Germinal center (tissue), 1 donor: ENCODE data around the gene IL16.

Source experiments
- DNase-seq: peaks from one replicate; pipeline ENCODE4 v3.0.0; 2012; ENCODE audit warnings: mixed read lengths, low spot score

The IL16 gene

GRCh38 chr15:81209635-81210034, 13.0 kb downstream of the IL16 start:
- no peak for DNase-seq

- DNase-seq, result no peak
Observed at GRCh38 chr15:81211376-81211775, 14.7 kb downstream of the IL16 start.

- DNase-seq, result no peak
Observed at GRCh38 chr15:81213982-81214381, 17.3 kb downstream of the IL16 start.

- DNase-seq, result no peak
Observed at GRCh38 chr15:81215531-81215930, 18.9 kb downstream of the IL16 start.

- DNase-seq, result no peak
Observed at GRCh38 chr15:81215983-81216382, 19.3 kb downstream of the IL16 start.

- DNase-seq, result no peak
Observed at GRCh38 chr15:81216422-81216821, 19.7 kb downstream of the IL16 start.

- DNase-seq, result no peak
Observed at GRCh38 chr15:81221449-81221848, 24.8 kb downstream of the IL16 start.

GRCh38 chr15:81222007-81222406, 25.3 kb downstream of the IL16 start:
- DNase-seq, result no peak

- no peak for DNase-seq
Observed at GRCh38 chr15:81223346-81223971, 26.8 kb downstream of the IL16 start.

- no peak for DNase-seq
Observed at GRCh38 chr15:81224232-81224631, 27.6 kb downstream of the IL16 start.

- no peak for DNase-seq
Observed at GRCh38 chr15:81225161-81225671, 28.5 kb downstream of the IL16 start.

- no peak for DNase-seq
Observed at GRCh38 chr15:81227716-81228115, 31.0 kb downstream of the IL16 start.

- no peak for DNase-seq
Observed at GRCh38 chr15:81229586-81229985, 32.9 kb downstream of the IL16 start.

GRCh38 chr15:81235276-81236123, 38.8 kb downstream of the IL16 start:
- DNase-seq, result no peak

GRCh38 chr15:81239190-81239589, 42.5 kb downstream of the IL16 start:
- no peak for DNase-seq

GRCh38 chr15:81242778-81243177, 46.1 kb downstream of the IL16 start:
- DNase-seq, result no peak

- no peak for DNase-seq
Observed at GRCh38 chr15:81244306-81244705, 47.6 kb downstream of the IL16 start.

- no peak for DNase-seq
Observed at GRCh38 chr15:81253846-81254245, 57.2 kb downstream of the IL16 start.

- no peak for DNase-seq
Observed at GRCh38 chr15:81254277-81254915, 57.7 kb downstream of the IL16 start.

GRCh38 chr15:81254916-81255290, 58.2 kb downstream of the IL16 start:
- no peak for DNase-seq

- no peak for DNase-seq
Observed at GRCh38 chr15:81255315-81255957, 58.8 kb downstream of the IL16 start.

GRCh38 chr15:81255958-81256320, 59.3 kb downstream of the IL16 start:
- DNase-seq, result no peak

GRCh38 chr15:81256916-81257315, 60.2 kb downstream of the IL16 start:
- no peak for DNase-seq
